HG03457 (cell line): Measurements from ENCODE around the gene ATP5F1A.
"Not testable (repeated sequence)": the region's sequence is repeated elsewhere in the genome, so short reads cannot be mapped to it uniquely, and the experiment has no call there.

Experiments used
- ATAC-seq: cut with Tn5 transposase; IDR thresholded peaks from one replicate; pipeline ENCODE4 v1.9.1; 2021; ENCODE audit warnings: moderate number of reproducible peaks; ENCODE audit not compliant: unreplicated experiment

ATP5F1A gene

GRCh38 chr18:46097801-46098615, at the start of gene ATP5F1A:
Gene ATP5F1A, minus strand, starts transcription at chr18:46098296. Its CDS starts 65 bp downstream, at chr18:46098231.
- ATAC-seq, result peak; percentile 62

- ATAC-seq, result no peak
These were observed 43.1 kb upstream of the ATP5F1A start for GRCh38 chr18:46141199-46141598.

GRCh38 chr18:46140173-46140572, 42.1 kb upstream of the ATP5F1A start:
- no peak for ATAC-seq

- ATAC-seq, result no peak
These were observed 37.0 kb upstream of the ATP5F1A start for GRCh38 chr18:46134920-46135675.

- ATAC-seq, result no peak
These were observed 35.4 kb upstream of the ATP5F1A start for GRCh38 chr18:46133534-46133933.

DNA sequence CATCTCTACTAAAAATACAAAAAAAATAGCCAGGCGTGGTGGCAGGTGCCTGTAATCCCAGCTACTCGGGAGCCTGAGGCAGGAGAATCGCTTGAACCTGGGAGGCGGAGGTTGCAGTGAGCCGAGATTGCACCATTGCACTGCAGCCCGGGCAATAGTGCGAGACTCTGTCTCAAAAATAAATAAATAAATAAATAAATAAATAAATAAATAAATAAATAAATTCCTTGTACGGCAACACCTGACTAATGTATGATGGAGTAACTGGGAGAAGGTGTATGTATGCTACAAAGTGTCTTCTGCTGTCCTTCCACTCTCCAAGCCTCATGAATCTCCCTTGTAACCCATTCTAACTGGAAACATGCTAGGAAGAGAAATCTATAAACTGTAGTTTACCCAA, 32.5 kb upstream of the ATP5F1A start:
- ATAC-seq, result not testable (repeated sequence)

GRCh38 chr18:46130061-46130460, 32.0 kb upstream of the ATP5F1A start:
- ATAC-seq, result no peak

DNA sequence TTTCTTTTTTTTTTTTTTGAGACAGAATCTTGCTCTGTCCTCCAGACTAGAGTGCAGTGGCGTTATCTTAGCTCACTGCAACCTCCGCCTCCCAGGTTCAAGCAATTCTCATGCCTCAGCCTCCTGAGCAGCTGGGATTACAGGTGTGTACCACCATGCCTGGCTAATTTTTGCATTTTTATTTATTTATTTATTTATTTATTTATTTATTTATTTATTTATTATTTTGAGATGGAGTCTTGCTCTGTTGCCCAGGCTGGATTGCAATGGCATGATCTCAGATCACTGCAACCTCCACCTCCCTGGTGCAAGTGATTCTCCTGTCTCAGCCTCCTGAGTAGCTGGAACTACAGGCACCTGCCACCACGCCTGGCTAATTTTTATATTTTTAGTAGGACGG, 28.5 kb upstream of the ATP5F1A start:
- ATAC-seq, result not testable (repeated sequence)

DNA sequence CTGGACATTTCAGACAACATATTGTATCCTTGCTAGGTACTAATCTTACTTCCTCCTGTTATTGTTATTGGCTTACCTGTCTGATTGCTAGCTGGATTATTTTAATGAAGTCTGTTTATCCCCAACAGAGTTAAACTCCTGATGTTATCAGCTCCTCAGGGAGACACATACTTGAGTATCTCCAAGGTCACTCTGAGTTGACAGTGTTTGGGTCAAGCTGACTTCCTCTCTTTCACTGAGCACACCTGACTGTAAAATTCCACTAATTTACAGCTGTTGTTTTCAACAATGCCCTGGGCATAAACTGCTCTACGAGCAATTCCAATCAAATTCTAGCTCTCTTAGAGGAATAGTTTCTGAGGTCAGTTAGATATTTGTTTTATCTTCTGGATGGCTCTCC, 15.7 kb upstream of the ATP5F1A start:
- ATAC-seq, result no peak

DNA sequence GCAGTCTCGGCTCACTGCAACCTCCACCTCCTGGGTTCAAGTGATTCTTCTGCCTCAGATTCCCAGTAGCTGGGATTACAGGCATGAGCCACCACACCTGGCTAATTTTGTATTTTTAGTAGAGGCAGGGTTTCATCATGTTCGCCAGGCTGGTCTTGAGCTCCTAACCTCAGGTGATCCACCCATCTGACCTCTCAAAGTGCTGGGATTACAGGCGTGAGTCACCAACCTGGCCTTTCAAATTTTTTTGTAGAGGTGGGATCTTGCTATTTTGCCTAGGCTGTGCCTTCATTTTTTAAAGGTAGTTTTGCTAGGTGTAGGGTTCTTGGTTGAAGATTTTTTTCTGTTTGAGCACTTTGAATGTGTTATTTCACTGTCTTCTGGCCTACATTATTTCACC, 12.3 kb upstream of the ATP5F1A start:
- no peak for ATAC-seq

DNA sequence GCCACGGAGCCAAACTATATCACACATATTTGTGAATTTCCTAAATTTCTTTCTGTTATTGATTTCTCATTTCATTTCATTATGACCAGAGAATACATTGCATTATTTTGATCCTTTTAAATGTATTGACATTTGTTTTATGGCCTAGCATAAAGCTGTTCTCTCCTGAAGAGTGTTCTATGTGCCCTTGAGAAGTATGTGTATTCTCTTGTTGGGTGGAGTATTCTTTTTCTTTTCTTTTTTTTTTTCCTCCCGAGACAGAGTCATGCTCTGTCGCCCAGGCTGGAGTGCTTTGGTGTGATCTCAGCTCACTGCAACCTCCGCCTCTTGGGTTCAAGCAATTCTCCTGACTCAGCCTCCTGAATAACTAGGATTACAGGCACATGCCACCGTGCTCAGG, 11.3 kb upstream of the ATP5F1A start:
- ATAC-seq, result no peak

DNA sequence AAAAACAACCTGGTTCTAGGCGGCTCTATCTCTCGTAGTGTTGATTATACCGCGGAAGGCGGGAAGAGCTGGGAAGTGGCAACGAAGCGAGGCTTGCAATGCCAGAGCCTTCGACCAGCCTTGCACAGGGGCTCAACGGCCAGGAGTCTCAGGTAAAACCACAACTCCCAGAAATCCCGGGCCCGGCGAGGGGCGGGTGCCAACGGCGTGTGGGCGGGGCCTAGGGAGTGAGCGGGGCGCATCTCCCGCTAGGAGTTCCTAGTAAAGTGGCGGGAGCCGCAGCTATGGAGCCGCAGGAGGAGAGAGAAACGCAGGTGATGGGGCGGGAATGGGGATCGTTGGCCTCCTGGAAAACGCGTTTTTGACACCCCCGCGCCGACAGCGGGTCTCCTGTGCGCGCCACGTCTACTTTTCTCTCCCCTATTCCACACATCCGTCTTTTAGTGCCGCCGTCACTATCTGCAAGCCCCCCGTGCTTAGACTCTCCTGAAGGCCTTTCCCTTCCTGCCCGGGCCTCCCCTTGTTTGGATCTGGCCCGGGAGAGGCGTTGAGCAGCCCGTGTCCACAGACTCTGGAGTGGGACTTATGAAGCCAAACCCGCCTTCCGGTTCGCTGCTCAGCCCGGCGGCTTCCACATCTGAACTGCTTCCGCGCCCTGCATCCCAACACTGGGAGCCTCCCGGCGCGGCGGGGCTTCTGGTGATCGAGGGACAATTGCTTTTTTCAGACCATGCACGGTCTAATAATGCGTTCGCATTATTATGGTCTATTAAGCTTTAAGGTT, 6.2 kb upstream of the ATP5F1A start, which contains the start of gene HAUS1:
Gene HAUS1 (plus strand): TSS at position 258 of the 784 bp plus-strand sequence. CDS start 27 bp downstream, at position 285.
- ATAC-seq, result peak; percentile 70

DNA sequence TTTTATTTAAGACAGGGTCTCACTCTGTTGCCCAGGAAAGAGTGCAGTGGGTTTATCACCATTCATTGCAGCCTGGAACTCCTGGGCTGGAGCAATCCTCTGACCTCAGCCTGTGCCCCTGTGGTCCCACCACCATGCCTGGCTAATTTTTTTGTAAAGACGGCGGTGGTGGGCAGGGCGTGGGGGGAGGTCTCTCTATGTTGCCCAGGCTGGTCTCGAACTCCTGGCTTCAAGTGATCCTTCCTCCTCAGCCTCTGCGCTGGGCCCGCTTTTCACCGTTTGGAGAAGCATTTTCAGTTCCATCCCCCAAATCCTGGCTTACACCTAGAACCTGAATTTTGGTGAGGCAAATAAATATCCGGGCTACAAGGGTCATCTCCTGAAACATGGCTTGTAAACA, 1.4 kb upstream of the ATP5F1A start:
- no peak for ATAC-seq

DNA sequence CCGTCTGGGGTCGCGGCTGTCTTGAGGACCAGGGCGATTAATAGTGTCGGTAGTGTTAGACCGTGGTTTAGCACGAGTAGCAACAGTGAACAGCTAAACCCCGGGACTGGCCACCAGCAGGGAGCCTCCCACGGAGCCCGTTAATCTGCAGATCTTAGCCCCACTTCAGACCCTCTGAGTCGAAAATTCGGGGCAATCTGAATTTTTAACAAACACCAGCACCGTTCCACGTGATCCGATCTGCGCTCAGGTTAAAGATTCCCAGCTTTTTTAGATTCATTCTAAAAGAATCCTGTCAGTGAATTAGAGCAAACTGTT, 479 bp upstream of the ATP5F1A start:
- ATAC-seq, result no peak

GRCh38 chr18:46097431-46097800, 680 bp downstream of the ATP5F1A start:
- peak; percentile 13 for ATAC-seq

GRCh38 chr18:46096651-46097300, 1.3 kb downstream of the ATP5F1A start:
- ATAC-seq, result no peak

GRCh38 chr18:46095532-46095931, 2.6 kb downstream of the ATP5F1A start:
- no peak for ATAC-seq

- ATAC-seq, result not testable (repeated sequence)
These were observed 9.6 kb downstream of the ATP5F1A start for GRCh38 chr18:46088501-46088900.

GRCh38 chr18:46084431-46084830, 13.7 kb downstream of the ATP5F1A start:
- no peak for ATAC-seq

GRCh38 chr18:46080156-46080555, 17.9 kb downstream of the ATP5F1A start:
- no peak for ATAC-seq

DNA sequence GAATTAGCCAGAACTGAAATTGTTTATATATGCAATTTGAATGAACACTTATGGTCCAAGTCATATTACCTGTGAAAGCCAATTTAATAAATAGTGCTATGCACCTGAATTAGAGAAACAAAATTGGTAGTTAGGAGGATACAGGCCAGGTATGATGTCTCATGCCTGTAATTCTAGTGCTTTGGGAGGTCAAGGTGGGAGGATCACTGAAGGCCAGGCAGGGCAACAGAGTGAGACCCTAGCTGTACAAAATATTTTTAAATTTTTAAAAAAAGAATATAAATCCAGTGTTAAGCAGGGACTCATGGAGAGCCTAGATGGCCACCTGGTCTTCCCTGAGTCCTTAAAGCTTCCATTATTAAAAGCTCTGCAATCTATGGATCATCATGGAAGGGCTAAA, 18.8 kb downstream of the ATP5F1A start:
- ATAC-seq, result no peak
